HFF-Myc (cell line): ENCODE results near the gene ABI3BP.

Source experiments
- DNase-seq: peaks from one replicate; pipeline ENCODE4 v3.0.0-alpha.2; 2011; ENCODE audit warnings: low read depth; ENCODE audit errors: extremely low read depth
- H3K4me3 ChIP-seq: replicated peaks from 2 replicates; pipeline ENCODE4 v1.5.1; 2011; ENCODE audit warnings: low read depth, mild to moderate bottlenecking, control low read depth, low read length
- TF ChIP-seq, protein P1 (sequence below): IDR thresholded peaks from 2 replicates; pipeline ENCODE4 v1.5.1; 2012; ENCODE audit warnings: mild to moderate bottlenecking, low read depth, low read length, control low read depth; ENCODE audit errors: missing control alignments

ABI3BP gene

DNA sequence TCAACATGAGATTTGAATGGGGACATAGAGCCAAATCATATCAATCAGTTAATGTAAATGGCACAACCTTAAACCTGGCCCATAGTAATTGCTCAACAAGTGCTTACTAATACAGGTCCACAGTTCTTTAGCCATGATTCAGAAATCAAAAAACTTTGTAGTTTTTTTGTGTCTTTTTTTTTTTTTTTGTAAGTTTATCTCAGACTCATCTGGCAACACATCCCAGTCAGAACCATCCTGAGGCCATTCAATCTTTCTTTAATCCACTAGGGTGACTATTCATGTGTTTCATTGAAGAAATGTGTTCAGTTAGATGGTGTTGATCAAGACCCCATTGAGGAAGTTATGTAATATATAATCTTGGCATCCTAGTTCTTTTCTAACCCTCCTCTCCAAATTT lies 65.4 kb downstream of the ABI3BP start:
- no peak for DNase-seq
- TF ChIP-seq, protein P1, sequence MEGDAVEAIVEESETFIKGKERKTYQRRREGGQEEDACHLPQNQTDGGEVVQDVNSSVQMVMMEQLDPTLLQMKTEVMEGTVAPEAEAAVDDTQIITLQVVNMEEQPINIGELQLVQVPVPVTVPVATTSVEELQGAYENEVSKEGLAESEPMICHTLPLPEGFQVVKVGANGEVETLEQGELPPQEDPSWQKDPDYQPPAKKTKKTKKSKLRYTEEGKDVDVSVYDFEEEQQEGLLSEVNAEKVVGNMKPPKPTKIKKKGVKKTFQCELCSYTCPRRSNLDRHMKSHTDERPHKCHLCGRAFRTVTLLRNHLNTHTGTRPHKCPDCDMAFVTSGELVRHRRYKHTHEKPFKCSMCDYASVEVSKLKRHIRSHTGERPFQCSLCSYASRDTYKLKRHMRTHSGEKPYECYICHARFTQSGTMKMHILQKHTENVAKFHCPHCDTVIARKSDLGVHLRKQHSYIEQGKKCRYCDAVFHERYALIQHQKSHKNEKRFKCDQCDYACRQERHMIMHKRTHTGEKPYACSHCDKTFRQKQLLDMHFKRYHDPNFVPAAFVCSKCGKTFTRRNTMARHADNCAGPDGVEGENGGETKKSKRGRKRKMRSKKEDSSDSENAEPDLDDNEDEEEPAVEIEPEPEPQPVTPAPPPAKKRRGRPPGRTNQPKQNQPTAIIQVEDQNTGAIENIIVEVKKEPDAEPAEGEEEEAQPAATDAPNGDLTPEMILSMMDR = no peak
- no peak overlapping the region for H3K4me3 ChIP-seq

DNA sequence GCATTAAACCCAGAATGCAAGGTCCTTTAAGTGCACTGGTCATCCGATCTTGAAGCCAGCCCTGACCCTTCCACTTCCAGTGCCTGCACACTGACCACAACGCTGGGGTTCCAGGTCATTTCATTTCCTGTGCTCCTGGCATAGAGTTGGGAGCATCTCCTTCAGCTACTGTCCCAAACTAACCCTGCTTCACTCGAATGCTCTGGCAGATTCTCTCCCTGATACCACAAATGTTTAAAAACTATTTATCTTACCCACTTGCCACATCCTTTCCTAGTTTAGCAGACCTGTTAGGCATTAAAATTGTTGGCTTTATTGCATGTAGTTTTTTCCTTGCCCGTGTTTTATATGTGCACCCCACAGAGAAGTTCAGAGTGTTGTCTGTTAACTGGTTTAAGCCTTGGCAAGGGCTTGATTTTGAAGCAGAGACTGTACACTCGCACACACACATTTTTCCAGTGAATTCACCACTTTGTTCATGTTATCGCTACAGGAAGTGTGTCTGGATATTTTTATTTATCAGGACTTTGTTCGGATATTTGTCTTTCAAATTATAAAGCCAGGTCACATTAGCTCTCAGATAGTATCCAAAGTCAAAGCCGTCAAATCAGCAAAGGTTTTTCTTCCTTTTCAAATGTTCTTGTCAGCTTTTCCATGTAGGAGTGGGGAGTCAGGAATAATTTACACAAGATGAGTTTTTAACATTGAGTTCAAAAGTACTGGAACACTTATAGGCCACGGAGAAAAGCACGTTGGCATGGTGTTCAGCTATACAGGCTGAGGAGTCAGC lies 77.3 kb downstream of the ABI3BP start:
- H3K4me3 ChIP-seq = no peak overlapping the region
- DNase-seq = no peak
- TF ChIP-seq, protein P1 = no peak

DNA sequence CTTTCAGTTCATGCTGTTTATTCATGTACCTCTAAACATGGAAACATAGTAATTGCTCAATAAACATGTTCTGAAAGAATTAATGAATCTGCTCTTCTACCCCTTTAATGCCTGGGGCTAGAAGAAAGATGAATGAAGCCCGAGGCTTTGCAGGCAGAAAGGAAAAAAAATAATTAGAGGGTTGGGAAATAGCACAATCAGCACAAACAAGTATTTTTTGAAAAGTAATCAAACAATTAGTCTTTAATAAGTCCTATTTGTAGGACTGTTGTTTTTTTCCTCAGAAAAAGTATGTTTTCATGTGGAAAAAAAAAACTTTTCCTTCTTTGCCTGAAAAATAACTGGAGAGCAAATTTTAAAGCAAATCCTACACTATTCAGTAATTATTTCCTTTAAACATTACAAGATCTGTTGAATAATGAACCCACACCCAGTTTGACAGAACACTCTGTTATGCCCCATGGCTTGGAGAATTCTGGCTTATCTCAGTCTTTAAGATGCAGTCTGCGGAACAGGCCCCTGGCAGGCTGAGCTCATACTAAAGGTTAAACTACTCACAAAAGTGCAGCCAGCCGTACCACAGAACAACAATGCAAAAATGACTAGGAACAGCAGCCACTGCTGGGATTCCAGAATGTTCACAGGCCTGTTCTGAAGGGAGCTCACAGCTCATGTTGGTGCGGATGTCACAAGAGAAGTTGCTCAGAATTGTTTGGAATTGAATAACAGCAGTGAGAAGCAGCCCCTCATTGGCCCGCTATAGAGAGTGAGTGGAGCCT lies 79.2 kb downstream of the ABI3BP start:
- no peak overlapping the region for H3K4me3 ChIP-seq
- DNase-seq = no peak
- TF ChIP-seq, protein P1 = no peak

DNA sequence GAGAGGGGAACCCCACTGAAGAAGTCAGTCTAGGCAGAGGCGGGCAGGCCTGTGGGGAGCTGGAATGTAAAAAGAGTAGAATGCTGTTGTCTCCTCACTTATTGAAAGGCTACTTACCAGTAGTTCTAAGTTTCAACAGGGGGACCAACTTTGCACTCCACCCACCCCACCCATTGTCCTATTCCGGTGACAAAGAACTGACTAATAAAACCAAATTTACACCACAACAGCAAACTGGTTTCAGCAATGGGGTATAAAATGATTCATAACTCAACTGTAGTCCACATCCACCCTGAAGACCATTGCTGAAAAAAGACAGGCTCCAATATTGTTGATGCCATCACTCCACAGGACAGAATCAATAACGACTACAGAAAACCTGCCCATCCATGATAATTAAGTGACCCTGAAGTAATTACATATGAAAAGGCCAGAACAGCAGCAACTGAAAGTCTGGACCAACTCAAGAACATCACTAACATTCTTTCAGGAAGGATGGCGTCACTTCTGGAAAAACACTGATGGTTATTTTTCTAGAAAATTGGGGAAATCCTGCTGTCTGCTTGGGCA lies 80.2 kb downstream of the ABI3BP start:
- TF ChIP-seq, protein P1 = no peak
- H3K4me3 ChIP-seq = no peak overlapping the region
- DNase-seq = no peak

DNA sequence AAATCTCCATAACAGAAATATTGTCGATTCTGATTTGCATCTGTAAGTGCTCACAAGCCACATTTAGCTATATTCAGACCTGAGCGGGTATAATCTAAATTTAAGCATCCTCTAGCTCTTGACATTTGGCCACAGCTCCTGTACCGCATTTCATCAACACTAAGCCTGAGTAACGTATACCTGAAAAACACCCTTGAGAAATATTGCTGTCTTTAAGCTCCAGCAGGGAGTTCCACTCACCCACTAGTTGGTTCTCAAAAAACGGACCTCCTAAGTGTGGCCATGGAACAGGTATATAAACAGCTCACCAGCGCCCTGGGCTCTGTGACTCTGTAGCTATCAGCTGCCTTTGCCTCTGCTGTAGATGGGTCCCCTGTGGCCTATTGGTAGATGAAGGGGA lies 80.7 kb downstream of the ABI3BP start:
- no peak for DNase-seq
- TF ChIP-seq, protein P1 = no peak
- no peak overlapping the region for H3K4me3 ChIP-seq

DNA sequence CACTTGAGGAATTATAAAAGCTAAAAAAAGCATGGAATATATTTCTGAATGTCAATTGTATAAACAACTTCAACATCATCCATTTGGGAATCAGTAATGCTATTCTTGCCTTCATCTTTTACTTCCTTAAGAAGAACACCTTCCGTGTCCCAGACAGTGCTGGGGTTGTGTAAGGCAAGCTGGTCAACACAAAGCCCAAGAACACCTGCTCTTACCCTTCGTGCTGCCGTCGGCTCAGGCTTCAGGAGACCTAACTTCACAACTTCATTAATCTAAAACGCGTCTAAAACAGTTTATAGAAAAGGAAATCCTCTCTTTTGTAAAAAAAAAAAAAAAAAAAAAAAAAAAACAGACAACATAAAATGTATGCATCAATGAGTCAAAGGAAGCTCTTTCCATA lies 81.3 kb downstream of the ABI3BP start:
- TF ChIP-seq, protein P1 = no peak
- H3K4me3 ChIP-seq = no peak overlapping the region
- no peak for DNase-seq
